GM19239 (cell line): ENCODE data around the gene SKIC2.
A peak's percentile ranks its signal among the peaks of the same experiment; 100 is the strongest.

Source experiments
- DNase-seq: peaks from one replicate; pipeline ENCODE4 v3.0.0; 2011; ENCODE audit warnings: low spot score; ENCODE audit not compliant: insufficient read length
- FAIRE-seq: peaks from 2 replicates; lab custom pipeline; 2011; peaks lifted over from hg19 to GRCh38; lab: Jason Lieb, UNC

Gene SKIC2

DNA sequence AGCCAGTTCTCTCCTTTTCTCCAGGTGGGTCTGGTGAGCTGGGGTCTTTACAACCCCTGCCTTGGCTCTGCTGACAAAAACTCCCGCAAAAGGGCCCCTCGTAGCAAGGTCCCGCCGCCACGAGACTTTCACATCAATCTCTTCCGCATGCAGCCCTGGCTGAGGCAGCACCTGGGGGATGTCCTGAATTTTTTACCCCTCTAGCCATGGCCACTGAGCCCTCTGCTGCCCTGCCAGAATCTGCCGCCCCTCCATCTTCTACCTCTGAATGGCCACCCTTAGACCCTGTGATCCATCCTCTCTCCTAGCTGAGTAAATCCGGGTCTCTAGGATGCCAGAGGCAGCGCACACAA is 13.8 kb upstream of the SKIC2 start:
- DNase-seq (no peak), FAIRE-seq (no peak)

DNA sequence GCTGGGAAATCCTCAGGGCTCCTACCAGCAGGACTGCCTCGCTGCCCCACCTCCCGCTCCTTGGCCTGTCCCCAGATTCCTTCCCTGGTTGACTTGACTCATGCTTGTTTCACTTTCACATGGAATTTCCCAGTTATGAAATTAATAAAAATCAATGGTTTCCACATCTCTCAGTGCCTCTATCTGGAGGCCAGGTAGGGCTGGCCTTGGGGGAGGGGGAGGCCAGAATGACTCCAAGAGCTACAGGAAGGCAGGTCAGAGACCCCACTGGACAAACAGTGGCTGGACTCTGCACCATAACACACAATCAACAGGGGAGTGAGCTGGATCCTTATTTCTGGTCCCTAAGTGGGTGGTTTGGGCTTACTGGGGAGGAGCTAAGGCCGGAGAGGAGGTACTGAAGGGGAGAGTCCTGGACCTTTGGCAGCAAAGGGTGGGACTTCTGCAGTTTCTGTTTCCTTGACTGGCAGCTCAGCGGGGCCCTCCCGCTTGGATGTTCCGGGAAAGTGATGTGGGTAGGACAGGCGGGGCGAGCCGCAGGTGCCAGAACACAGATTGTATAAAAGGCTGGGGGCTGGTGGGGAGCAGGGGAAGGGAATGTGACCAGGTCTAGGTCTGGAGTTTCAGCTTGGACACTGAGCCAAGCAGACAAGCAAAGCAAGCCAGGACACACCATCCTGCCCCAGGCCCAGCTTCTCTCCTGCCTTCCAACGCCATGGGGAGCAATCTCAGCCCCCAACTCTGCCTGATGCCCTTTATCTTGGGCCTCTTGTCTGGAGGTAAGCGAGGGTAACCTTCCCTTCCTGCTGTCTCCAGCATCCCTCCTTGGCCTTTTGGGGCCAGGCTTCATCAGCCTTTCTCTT is 13.2 kb upstream of the SKIC2 start, which contains the start of gene CFB:
CFB (plus strand) TSS at position 589 of the 863 bp plus-strand sequence; CDS start at position 716, 127 bp downstream.
- DNase-seq (no peak), FAIRE-seq (no peak)

DNA sequence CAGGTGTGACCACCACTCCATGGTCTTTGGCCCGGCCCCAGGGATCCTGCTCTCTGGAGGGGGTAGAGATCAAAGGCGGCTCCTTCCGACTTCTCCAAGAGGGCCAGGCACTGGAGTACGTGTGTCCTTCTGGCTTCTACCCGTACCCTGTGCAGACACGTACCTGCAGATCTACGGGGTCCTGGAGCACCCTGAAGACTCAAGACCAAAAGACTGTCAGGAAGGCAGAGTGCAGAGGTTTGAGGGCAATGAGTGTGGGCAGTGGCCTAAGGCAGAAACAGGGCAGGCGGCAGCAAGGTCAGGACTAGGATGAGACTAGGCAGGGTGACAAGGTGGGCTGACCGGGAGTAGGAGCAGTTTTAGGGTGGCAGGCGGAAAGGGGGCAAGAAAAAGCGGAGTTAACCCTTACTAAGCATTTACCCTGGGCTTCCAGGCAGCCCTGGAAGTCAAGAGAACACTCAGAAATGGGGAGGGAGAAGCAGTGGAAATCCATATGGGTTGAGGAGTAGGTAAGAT is 12.5 kb upstream of the SKIC2 start:
- FAIRE-seq (no peak), DNase-seq (no peak)

- FAIRE-seq (no peak), DNase-seq (no peak)
Observed at GRCh38 chr6:31947070-31947675, 11.8 kb upstream of the SKIC2 start.

- FAIRE-seq (no peak), DNase-seq (no peak)
Observed at GRCh38 chr6:31947864-31948263, 11.1 kb upstream of the SKIC2 start.

- no peak for DNase-seq
- no peak for FAIRE-seq
Observed at GRCh38 chr6:31948306-31948705, 10.7 kb upstream of the SKIC2 start.

DNA sequence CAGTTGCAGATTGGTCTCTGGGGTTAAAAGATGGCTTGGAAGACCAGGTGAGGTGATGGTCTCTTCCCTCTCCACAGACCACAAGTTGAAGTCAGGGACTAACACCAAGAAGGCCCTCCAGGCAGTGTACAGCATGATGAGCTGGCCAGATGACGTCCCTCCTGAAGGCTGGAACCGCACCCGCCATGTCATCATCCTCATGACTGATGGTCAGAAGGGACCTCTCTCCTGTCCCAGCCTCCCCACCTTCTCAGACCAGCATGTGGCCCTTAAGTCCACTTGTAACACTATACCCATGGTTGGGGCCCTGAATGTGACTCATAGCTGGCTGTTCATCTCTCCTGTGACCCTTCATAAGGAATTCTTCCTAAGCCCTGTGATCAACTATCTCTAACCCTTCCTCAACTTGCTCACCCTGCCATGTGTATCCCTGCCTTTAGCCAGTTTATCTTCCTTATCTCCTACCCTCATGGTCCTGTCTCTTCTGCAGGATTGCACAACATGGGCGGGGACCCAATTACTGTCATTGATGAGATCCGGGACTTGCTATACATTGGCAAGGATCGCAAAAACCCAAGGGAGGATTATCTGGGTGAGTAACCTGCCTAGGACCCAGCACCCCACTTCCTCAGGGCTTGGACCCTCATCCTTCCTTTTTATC is 10.1 kb upstream of the SKIC2 start:
- FAIRE-seq (no peak), DNase-seq (no peak)

DNA sequence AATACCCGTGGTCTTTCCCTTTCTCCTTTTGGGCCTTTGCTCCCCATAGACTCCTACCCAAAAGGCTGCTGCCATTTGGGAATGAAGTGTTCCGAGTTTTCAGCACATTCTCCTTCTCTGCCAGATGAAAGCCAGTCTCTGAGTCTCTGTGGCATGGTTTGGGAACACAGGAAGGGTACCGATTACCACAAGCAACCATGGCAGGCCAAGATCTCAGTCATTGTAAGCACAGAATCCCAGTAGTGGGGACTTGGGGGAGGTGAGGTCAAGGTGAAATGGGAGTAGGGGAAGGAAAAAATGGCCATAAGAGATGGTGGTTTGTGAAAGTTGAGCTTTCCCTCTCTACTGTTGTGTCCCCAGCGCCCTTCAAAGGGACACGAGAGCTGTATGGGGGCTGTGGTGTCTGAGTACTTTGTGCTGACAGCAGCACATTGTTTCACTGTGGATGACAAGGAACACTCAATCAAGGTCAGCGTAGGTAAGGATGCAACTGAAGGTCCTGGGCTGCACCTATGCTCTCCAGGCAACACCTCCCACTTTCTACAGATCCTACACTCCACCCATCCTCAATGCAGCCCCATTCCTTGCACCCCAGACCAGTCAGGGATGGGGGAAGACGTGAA is 8.9 kb upstream of the SKIC2 start:
- DNase-seq, result no peak
- FAIRE-seq, result no peak

- peak; percentile 51 for FAIRE-seq
- no peak for DNase-seq
Observed at GRCh38 chr6:31952140-31952805, 6.7 kb upstream of the SKIC2 start.

DNA sequence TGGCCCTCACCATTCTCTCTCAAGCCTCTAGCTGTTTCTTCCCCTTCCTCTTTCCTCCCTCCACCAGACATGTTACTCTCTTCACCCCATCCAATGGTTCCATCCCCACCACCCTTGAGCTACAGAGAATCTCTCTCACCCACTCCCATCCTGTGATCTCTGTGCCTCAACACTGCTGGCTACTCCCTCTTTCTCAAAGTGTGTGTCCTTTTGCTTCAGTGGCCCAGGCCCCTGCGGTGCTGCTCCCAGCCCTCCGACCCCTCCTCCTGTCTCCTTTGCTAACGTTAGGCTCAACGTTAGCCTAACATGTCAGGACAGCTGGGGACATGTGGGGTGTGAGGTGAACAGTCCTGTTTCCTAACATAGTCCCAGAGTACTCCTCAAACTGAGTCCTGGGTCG is 6.1 kb upstream of the SKIC2 start:
- DNase-seq, result no peak
- FAIRE-seq, result no peak

DNA sequence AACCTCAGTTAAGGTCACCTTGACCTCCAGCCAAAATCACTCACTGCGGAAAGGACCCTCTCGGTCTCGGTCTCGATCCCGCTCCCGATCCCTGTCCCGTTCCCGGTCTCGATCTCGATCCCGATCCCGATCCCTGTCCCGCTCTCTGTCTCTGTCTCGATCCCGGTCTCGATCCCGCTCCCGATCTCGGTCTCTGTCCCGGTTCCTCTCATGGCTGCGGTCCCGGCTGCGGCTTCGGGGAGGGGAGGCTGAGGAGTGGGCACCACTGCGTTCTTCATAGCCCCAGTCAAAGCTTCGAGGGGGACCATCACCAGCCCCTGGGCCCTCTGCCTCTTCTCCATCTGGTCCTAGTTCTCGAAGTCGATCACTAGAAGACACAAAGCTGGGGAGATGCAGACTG is 4.5 kb upstream of the SKIC2 start:
- DNase-seq (no peak), FAIRE-seq (no peak)

DNA sequence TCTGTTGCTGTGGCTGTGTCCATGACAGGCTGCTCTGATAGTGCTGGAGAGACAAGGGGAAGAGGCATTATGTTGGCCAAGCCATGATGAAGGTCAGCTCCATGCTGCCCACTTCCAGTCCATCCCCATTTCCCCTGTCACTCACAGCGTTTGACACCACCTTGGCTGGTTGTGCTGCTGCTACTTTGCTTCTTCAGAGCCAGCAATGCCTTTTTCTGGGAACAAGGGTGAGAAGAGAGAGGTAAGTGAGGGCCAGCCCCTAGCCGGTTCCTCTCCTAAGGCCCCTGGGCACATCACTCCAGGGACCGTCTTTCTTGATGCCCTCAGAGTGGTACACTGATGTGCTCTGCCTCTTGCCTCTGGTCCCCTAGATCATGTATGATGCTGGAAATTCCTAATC is 2.2 kb upstream of the SKIC2 start:
- FAIRE-seq (no peak), DNase-seq (no peak)

DNA sequence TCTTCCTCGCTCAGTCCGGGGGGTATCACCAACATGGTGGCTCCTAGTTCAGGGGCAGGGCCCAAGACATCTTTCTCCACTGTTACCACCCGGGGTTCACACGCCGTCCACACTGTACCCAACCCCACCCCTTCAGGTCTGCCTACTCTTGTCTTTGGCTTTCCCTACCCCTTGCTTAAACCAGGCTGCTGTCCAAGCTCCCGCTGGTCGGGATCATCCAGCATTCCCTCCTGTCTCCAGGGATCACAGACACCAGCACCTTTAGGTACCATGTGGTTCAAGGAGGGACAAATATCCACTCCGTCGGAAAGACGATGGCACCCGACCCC is 599 bp upstream of the SKIC2 start:
- DNase-seq (no peak), FAIRE-seq (peak; percentile 14)

DNA sequence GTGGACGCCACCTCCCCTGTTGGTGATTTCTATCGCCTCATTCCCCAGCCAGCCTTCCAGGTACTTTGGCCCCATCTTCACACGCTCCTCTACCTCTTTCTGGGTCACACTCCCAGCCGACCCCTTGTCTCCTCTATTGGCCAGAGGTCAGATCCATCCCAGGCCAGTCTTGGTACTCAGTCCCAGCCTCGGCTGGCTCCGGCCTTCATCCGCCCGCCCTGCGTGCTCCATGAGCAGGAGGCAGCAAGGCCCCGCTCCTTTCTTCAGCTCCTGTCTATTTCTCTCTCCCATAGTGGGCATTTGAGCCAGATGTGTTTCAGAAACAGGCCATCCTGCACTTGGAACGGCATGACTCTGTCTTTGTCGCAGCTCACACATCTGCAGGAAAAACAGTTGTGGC is 2.6 kb downstream of the SKIC2 start:
- no peak for FAIRE-seq

DNA sequence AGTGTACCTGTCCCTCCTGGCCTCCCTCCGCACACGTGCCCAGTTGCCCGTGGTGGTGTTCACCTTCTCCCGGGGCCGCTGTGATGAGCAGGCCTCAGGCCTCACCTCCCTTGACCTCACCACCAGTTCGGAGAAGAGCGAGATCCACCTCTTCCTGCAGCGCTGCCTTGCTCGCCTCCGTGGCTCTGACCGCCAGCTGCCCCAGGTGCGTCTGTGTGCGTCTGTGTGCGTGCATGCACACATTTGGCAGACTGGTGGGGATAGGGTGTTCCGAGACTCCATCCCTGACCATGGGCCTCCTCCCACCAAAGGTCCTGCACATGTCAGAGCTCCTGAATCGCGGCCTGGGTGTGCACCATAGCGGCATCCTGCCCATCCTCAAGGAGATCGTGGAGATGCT is 4.9 kb downstream of the SKIC2 start:
- FAIRE-seq, result no peak
- no peak for DNase-seq

More for the DNA sequence above, 2.6 kb downstream of the SKIC2 start:
- no peak for DNase-seq

- FAIRE-seq (no peak), DNase-seq (no peak)
Observed at GRCh38 chr6:31965700-31966099, 6.7 kb downstream of the SKIC2 start.

DNA sequence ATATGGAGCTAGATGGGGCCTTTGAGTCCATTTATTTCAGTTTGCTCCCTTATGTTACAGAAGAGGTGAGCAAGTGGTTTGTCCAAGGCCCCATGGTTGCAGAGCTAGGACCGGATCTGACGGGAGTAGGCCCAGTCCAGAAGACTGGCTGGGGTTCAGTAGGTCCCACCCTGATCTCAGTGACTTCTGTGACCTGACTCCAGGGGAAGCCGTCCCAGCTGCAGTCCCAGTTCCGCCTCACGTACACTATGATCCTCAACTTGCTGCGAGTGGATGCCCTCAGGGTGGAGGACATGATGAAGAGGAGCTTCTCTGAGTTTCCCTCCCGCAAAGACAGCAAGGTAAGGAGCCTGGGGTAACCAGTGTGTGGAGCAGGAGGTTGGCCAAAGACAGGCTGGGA is 7.5 kb downstream of the SKIC2 start:
- no peak for DNase-seq
- no peak for FAIRE-seq

DNA sequence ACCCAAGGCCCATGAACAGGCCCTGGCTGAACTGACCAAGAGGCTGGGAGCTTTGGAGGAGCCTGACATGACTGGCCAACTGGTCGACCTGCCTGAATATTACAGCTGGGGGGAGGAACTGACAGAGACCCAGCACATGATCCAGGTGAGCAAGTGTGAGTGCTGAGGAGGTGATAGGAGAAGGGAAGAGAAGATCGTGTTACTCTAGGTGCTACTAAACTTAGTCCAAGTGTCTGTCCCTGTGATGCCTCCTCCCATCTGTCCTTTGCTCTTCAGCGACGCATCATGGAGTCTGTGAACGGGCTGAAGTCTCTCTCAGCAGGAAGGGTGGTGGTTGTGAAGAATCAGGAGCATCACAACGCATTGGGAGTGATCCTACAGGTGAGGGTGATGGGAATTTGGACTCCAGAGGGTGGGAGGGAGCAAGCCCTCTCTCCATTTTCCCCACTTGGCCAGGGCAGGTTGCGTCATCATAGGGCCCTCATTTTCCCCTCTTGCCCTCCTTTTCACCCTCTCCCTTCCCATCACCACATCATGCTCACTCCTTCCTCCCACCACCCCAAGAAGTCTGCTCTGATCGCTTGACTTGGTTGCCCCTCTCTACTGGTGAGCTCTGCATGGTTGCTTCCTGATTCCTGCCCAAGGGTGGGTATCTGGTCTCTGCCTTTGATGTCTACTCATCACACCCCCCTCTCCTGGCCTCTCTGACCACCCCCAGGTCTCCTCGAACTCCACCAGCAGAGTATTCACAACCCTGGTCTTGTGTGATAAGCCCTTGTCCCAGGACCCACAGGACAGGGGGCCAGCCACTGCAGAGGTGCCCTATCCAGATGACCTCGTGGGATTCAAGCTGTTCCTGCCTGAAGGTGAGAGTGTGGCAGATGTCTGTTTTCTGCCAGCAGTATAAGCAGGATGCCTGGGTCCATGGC is 8.3 kb downstream of the SKIC2 start:
- DNase-seq, result no peak

GRCh38 chr6:31967926-31968320 is 8.9 kb downstream of the SKIC2 start:
- FAIRE-seq (no peak), DNase-seq (no peak)

More for the DNA sequence above, 8.3 kb downstream of the SKIC2 start:
- no peak for FAIRE-seq
